ENCODE results near the gene AMY1C. TPM values are rescaled to one million over a fixed set of nuclear protein-coding genes. Genes with fewer than 3 reads are reported as not detected.
"Not testable (repeated sequence)": the region's sequence is repeated elsewhere in the genome, so short reads cannot be mapped to it uniquely, and the experiment has no call there.

AMY1C gene
- total RNA-seq: not detected

GRCh38 chr1:103749598-103749997, at the start of gene AMY1C:
AMY1C (plus strand) TSS chr1:103749898; CDS start chr1:103750470, 572 bp downstream.
- not testable (repeated sequence) for TF ChIP-seq CTCF (IDR thresholded peaks at IDR 0.05; ENCODE audit: low read depth)

GRCh38 chr1:103761896-103762295, 12.2 kb downstream of the AMY1C start:
- no peak for TF ChIP-seq CTCF (IDR thresholded peaks at IDR 0.05; ENCODE audit: low read depth)

- no peak for TF ChIP-seq CTCF (IDR thresholded peaks at IDR 0.05; ENCODE audit: low read depth)
These were observed 30.2 kb downstream of the AMY1C start for GRCh38 chr1:103779932-103780331.

GRCh38 chr1:103783944-103784377, 34.3 kb downstream of the AMY1C start:
- TF ChIP-seq CTCF (IDR thresholded peaks at IDR 0.05; ENCODE audit: low read depth): no peak

GRCh38 chr1:103788377-103788776, 38.7 kb downstream of the AMY1C start:
- TF ChIP-seq CTCF (IDR thresholded peaks at IDR 0.05; ENCODE audit: low read depth): no peak

- no peak for TF ChIP-seq CTCF (IDR thresholded peaks at IDR 0.05; ENCODE audit: low read depth)
These were observed 40.5 kb downstream of the AMY1C start for GRCh38 chr1:103790172-103790571.

Other genes starting within 250 kb of the AMY1C start
- 10 to 100 TPM; 52.7 to 71.1 (median 59.7) TPM for gene RNPC3, start 224.2 kb upstream of the AMY1C start, total RNA-seq
- gene AMY2B, start 178.3 kb upstream of the AMY1C start, total RNA-seq: 10 to 100 TPM; 47.1 to 66.3 (median 53.3) TPM
- gene AMY2A, start 132.5 kb upstream of the AMY1C start, total RNA-seq: 1 to 10 TPM in 1 of 4 donors, not detected in 3; 2.5 TPM
- not detected for gene AMY1A, start 94.1 kb upstream of the AMY1C start, total RNA-seq
- not detected for gene AMY1B, start 53.7 kb upstream of the AMY1C start, total RNA-seq

Data from subcutaneous adipose tissue (tissue), 4 donors.